Kasumi-1 (cell line): Measurements from ENCODE around the gene FDX1.

Experiments used
- DNase-seq, 2 experiments: peaks; one replicate each; lab custom pipeline; 2025; lab: John Stamatoyannopoulos, UW

Gene FDX1

DNA sequence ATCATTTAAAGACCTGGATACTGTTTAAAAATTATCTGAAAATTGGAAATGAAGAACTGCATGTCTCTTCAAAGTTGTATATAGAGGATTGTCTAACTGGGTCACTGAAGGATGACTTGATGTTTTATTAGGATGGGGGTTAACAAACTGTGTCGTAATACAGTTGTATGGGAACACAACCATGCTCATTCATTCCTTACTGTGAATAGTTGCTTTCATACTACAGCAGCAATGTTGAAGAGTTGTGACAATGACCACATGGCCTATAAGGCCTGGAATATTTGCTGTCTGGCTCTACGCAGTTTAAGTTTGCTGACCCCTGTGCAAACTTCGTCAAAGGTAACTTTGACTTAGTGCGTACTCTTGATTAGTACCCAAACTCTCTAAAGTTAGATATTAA lies 38.4 kb downstream of the FDX1 start:
- DNase-seq: no peak

DNA sequence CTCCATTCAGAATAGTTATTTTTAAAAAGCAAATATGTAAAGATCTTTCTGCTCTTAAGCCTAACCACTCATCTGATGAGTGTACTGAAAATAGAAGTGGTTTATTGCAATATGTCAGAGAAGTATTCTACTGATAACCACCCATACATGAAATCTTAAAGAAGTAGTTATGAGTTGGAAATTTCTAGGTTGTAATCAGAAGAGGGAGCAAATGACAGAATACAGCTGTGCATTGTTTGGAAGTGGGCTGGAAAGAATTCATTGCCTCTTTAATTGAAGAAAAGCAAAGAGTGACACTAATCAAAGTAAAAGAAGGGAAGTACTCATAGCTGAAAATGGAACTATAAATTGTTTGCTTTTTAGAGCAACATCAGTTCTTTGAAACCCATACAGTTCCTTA lies 39.4 kb downstream of the FDX1 start:
- DNase-seq: no peak

DNA sequence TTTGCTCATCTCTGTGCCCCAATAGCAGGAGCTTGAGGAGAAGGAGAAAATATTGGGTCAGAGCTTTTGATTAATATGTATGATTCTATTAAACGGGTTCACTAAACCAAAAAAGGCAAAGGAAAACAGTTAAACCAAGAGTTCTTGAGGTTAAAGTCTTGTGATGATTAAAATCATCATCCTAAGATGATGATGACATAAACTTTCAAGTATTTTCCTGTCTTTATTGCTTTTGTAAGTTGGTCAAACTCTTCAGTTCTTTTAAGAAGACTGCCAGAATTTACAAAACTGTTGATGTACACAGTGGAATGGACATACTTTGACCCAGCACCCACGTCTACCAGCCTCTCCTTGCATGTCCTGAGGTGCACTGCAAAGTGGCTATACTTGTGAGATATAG lies 41.0 kb downstream of the FDX1 start:
- DNase-seq: no peak

DNA sequence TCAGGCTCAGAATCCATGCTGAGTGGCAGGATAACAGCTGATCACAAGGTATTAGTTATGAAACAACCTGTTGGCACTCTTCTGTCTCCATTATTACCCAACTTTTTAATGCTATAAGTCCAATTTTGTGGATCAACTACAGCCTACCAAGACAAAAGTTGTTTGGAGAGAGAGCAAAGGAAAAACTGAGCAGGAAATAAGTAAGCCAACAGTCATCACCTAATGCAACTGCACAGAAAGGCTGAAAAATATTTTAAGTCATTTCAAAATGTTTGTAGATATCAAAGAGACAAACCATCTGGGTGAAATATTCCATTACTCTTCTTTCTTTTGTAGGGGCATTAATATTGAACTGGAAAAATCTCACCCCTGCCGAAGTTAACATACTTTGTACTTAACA lies 41.6 kb downstream of the FDX1 start:
- DNase-seq: no peak

DNA sequence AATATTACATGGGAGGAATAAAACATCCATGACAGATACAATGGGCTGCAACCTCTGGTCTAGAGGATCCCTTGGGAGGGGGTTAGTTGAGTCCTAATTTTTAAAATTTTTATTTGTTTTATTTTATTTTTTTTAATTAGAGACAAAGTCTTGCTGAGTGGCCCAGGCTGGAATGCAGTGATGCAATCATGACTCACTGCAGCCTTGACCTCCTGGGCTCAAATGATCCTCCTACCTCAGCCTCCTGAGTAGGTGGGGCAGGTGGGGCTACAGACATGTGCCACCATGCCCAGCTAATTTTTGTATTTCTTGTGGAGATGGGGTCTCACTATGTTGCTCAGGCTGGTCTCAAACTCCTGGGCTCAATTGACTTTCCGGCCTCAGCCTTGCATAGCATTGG lies 43.1 kb downstream of the FDX1 start:
- DNase-seq: no peak

DNA sequence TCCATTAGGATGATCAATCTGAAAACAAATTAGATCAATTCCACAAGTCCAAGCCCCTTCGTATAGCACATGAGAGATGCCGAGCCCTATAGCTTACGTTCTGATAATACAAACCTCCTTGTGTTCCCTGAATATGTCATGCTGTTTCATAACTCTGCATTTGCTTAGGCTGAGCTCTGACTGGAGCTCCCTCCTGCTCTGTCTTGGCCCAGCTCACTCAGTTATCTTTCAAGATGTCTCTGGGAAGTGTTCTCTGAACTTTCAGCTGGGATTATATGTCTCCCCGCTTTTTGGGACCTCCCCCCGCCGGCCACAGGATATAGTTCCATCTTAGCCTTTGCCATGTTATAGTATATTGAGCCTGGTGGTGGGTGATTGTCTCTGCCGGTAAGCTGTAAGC lies 44.0 kb downstream of the FDX1 start:
- DNase-seq: no peak

DNA sequence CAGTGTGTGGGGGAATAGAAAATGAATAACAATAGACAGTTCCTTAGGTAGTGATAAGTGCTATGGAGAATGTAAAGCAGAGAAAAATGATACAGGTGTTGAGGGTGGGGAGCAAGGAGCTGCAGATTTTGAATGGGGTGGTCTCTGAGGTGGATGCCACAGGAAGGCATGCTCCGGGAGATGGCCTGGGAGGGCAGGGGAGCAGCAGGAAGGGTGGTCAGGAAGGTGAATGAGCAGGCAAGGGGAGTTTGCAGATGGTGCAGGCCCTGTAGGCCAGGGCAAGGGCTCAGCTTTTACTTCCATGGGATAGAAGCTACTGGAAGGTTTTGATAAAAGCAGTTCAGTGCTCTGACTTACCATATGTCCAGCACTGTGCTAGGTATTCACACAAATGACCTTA lies 44.8 kb downstream of the FDX1 start:
- DNase-seq: no peak

DNA sequence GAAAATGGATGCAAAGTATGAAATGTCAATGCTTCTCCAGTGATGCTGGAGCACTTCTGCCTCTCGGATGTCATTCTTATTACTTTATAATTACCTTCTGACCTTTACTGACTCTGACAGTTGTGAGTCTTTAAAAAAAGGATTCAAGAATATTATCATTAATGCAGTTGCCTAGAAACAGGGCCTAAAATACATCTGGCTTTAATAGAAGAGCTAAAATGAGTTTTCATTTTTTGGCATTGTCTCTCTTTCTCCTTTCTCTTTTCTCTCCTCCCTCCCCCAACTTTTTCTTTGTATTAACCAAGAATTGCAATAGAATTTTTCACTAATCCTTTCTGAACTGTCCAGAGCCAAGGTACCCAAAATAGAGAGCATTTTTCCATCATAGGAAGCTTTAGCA lies 45.9 kb downstream of the FDX1 start:
- no peak for DNase-seq

DNA sequence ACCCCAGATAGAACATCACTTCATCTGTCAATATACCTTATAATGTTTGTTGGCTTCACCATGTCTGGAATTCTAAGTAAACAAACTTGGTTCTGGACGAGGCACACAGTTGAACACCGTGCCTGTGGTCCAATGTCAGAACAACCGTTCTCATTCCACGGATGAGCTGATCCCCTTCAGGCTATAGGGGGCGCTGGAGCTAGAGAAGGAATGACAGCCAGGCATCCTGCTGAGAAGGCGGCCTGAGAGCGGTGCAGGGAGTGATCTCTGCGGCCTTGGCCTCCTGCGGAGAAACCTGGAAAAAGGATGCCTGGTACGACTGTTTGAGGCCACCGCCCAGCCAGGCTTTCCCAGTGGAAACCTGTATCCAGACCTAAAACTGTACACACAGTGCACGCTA lies 48.7 kb downstream of the FDX1 start:
- peak in 1 of 2 experiments; percentile 27 for DNase-seq

DNA sequence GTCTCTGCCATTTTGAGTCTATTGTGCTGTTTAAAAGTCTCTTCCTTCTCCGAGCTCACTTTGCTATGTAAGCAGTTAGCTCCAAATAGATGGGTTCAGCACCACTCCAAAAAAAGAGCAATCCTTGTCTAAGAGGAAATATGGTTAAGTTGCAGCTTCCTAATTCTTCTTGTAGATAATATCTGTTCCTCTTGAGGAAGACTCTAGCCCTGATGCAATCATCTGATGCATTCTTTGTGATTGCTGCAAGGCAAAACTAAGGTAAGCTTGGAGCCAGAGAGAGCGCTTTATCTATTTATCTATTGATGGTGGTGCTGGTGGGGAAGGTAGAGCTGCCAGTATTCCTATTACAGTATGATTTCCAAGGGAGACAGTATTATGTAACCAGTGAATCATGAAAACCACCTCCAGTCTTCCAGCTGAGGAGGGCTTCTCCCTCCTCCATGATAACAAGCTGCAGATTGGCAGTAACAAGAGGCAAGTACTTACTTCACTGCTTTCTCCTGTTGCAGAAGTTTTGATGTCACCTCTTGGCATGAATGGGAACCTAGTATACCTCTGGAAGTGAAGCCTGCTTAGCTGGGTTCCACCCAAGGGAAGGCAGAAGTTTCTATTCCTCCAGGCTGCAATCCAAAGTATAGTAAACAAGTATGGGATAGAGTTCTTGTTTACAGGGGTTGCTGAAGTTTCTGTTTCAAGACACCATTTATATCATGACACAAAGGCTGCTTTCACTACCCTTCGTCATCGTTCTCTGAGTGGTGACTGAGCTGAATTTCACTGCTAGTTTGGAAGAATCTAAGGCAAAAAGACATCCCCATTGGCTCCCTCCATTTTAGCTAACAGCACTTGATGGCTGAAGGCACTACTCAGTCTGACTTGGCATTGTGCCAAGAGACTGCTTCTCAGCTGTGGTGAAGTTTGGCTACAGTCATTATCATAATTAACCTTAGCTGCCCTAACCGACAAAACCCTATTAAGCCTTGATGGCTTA lies 49.7 kb downstream of the FDX1 start:
- peak; percentile 91 to 95 for DNase-seq

DNA sequence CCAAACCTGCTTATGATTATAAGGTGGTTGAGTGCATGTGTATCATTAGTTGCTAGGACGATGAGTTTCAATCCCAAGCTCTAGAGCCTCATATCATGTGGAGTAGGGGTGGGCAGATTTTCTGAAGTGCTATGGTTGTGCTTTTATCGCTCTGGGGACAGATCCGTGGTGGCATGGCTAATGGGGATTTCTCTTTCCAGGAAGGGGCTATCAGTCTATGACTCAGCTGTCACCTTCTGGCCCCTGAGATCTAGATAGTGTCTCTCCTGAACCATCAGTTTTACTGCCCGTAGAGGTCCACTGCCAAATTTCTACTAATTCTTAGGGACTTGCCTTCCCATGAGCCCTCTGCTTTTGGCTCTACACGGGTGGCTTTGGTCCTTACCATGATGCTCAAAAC lies 51.8 kb downstream of the FDX1 start:
- no peak for DNase-seq

DNA sequence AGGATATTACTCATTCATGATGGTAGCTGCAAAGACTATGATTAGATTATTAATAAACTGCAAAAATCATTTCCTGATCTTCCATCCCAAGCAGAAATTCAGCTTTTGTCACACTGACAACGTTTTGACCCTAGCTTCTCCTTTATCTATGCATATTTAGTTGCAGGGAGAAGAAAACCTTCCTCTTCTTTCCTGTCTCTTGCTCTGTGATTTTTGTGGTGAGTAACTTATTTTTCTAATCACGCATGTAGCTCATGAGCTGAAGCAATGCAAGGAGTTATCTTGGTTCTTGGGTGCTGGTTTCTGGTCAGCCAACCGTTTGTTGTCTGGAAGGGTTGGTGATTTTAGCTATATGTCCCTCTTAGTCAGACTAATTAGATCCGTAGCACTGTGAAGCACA lies 56.4 kb downstream of the FDX1 start:
- DNase-seq: peak in 1 of 2 experiments; percentile 19

DNA sequence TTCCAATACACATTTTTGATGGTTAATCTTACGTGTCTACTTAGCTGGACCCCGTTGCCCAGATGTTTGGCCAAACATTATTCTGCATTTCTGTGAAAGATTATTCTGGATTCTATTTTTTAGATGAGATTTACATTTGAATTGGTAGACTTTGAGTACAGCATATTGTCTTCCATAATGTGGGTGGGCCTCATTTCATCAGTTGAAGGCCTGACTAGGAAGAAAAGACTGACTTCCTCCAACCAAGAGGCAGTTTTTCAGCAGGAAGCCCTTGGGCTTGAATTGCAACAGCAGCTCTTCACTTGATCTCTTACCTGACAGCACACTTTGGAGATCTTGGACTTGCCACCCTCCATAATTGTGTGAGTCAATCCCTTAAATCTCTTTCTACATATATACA lies 58.7 kb downstream of the FDX1 start:
- DNase-seq: no peak

DNA sequence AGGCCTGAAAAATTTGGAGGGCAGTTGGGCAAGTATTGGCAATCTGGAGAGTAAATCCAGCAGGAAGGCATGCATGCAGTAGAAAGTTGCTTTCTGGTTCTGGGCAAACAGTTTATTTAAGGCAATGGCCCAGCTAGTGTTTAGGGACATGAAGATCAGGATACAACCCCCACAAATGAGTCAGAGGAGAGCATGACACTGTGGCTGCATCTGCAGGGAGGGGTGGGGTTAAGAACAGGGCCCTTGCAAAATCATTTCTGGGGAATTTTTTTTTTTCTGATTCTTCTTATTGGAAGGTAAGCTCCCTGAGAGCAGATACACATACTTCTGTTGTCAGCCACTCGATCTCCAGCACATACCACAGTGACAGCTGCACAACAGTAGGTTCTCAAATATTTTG lies 61.1 kb downstream of the FDX1 start:
- peak; percentile 83 to 90 for DNase-seq

DNA sequence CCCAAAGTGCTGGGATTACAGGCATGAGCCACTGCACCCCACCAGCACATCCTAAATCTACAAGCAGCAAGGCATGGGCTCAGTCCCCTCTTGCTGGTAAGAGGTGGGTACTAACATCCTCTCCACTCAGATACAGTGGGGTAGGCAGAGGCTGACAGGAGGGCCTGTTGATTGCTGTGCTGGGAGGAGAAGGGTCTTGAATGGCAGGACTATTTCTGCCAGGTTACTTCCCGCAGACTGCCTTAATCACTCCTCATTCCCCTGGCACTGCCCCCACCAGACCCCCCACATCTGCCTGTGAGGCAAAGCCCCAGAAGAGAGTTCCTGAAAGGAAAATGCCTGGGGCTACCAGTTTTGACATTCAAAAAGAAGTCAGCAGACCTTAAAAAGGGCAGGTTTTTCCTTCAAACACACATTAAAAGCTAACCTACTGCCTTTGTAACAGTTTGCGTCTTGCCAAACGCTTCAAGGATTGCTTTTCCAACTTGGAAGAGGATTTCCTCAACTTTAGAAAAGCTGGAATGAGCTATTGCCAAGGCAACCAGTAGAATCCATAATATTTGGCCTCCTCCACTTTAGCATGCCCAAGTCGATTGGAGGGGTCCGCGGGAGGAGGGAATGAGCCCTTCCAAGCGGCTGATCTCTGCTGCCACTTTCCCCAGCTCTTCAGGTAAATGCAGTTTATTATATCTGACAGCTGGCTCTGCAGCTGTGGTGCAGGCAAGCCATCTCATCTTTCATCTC lies 62.0 kb downstream of the FDX1 start:
- DNase-seq: no peak

DNA sequence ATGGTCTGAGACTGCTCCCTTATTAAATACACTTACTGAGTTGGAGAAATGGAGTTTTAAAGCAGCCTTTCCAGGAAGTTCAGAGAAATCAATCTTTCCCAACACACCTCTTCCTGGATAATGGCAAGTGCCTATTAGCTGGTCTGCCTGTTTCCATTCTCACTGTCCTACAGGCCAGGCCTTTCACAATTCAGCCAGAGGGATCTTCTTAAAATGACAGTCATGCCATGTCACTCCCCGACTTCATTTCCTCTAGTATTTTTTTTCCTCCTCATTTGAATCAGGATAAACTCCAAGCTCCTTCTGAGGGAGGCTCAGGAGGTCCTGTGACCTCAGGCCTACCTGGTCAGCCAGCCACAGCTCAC lies 62.6 kb downstream of the FDX1 start:
- DNase-seq: no peak

DNA sequence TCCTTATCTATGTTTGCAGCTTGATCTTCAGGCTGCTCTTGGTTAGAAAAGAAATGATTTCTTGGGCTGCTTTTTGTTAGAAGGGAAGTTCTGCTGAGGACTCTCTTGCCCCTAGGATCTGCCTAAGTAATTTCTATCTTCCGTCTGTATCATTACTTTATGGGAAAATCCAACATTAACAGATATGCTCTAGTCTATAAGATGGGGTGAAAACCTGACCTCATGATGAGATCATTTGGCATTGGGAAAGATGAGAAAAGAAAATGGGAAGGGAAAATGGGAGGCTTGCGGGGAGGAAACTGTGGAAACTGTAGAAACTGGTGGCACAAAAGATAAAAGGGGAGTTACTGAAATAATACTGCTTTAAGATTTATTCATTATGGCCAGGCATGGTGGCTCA lies 63.6 kb downstream of the FDX1 start:
- no peak for DNase-seq

DNA sequence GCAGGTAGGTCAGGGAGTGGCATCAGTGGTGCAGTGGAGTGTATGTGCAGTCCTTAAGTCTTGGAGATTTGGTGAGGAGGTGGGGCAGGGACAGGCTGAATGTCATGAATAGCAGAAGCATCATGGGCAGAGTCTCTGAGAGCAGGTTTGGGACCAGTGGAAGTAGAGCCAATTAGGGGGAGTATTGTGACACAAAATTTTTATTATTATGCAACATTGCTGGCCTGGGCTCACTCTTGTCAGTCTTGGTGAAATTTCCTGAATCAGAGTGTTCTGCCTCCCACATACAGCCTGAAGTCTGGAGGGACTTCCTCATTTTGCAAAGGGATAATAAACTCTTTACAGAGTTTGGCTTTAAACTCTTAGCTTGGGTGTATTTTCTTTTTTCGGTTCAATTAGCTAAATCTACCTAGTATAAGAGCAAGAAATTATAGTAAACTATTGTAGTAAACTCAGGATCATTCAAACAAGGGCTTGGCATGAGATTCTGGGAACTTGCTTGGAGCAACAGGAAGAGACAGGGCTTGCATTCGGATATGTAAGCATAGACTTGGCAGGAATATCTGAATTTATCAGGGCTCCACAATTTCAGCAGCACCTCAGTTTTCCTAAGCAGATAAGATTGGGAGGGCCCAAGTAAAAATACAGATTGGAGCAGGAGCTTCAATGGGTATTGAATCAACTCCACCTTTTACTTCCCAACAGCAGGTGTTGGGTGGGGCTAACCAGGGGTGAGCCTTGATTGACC lies 67.7 kb downstream of the FDX1 start:
- peak; percentile 94 to 95 for DNase-seq

DNA sequence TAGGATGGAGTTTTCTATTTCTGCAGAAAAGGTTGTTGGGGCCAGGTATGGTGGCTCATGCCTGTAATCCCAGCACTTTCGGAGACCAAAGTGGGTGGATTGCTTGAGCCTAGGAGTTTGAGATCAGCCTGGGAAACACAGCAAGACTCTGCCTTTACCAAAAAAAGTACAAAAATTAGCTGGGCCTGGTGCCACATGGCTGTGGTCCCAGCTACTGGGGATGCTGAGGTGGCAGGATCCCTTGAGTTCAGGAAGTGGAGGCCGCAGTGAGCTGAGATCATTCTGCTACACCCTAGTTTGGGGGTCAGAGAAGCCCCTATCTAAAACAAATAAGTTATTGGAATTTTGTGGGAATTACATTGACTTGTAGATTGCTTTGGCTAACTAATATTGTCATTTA lies 71.7 kb downstream of the FDX1 start:
- no peak for DNase-seq

DNA sequence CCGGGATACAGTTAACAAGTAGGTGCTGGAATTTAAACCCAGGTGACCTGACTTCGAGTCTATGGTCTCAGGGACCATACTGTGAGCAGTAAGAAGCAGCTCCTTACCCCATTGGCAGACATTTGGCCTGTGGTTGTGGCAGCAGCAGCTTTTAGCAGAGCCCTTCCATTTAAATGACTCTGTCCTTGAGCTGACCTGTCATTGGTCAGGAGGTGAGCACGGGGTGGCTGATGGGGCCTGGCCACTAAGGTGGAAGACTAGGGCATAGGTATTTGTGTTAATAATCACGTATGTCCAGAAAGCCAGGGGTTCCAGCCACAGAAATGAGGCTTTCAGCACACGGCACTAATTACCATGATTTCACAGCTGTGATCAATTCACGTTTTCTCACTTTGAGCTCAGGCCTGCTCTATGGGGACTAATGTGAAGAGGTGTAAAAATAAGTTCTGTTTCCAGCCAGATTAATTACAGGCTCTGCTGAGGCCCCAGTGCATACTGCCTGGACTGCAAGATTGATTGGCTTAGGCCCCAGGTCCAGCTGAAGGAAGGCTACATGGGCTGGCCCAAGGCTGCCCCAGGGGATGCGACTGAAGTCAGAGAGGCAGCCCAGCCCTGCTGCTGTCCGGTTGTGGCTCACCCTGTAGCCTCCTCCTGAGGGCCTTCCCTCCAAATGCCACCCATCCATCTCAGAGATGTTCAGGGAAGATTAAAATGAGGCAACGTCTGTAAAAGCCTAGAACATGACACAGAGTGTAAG lies 76.0 kb downstream of the FDX1 start:
- DNase-seq: no peak

DNA sequence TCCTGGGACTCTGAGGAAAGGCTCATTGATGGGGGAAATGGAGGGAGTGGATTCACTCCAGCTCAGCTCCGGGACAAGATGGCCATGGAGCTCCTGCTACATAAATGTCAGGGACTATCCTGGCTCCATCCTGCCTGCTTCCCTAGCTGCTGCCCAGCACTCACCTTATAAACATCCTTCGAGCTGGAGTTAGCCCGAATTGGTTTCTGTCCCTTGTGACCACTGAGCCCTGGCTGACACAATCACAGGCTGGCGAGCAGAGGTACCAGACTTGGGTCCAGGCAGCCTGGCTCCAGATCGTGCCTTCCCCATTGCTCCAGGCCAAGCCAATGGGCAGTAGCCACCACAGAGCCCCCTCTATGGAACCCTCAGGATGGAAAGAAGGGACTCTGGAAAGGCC lies 77.6 kb downstream of the FDX1 start:
- no peak for DNase-seq

DNA sequence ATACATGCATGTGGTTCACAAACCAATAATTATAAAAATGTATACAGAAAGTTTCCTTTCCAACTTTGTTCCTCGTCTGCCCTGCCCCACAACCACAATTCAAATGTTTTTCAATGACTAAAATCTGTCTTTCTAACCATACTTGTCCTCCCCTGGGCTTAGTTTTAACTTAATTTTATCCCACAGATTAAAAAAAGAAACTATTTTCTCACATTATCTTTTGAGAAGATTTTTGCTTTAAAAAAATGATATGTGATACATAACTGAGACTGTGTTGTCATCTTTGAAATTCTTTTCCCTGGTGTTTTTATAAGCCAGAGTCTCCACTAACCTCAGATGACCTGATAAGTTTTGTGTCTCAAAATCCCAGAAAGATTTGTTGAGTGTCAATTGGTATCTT lies 79.0 kb downstream of the FDX1 start:
- DNase-seq: no peak
